ENCODE data around the gene LMO4. TPM values are rescaled to one million over a fixed set of nuclear protein-coding genes. Genes with fewer than 3 reads are reported as not detected.

Gene LMO4
- total RNA-seq, 3 donors from 2014 or later: 19.0 to 51.2 (median 31.6) TPM

- intact Hi-C loops (cut with DNase I, micrococcal nuclease): no loop called here
- no peak for TF ChIP-seq CTCF (IDR thresholded peaks at IDR 0.05)
Observed at GRCh38 chr1:87314091-87314490, 14.6 kb upstream of the LMO4 start.

GRCh38 chr1:87318056-87318650 is 10.5 kb upstream of the LMO4 start:
- no peak for TF ChIP-seq CTCF (IDR thresholded peaks at IDR 0.05)
- H3K4me3 ChIP-seq: no peak overlapping the region
- H3K4me1 ChIP-seq (ENCODE audit: low read depth): no peaks in the 10 kb centered on the region
- no peaks in the 10 kb centered on the region for H3K9me3 ChIP-seq
- no peaks in the 10 kb centered on the region for H3K36me3 ChIP-seq (ENCODE audit: low read depth)
- ATAC-seq: no peak
- intact Hi-C loops (cut with DNase I, micrococcal nuclease): no loop called here
- no peak for DNase-seq

More at GRCh38 chr1:87314091-87314490, 14.6 kb upstream of the LMO4 start:
- H3K36me3 ChIP-seq (ENCODE audit: low read depth): no peaks in the 10 kb centered on the region
- DNase-seq: no peak
- H3K4me1 ChIP-seq (ENCODE audit: low read depth): no peaks in the 10 kb centered on the region
- no peak overlapping the region for H3K4me3 ChIP-seq
- no peak for ATAC-seq
- no peaks in the 10 kb centered on the region for H3K9me3 ChIP-seq

GRCh38 chr1:87318806-87319205 is 9.9 kb upstream of the LMO4 start:
- intact Hi-C loops (cut with DNase I, micrococcal nuclease): no loop called here
- Histone ChIP-seq H3K9me3 (no peaks in the 10 kb centered on the region), H3K4me3 (no peak overlapping the region), H3K4me1 (ENCODE audit: low read depth) (no peaks in the 10 kb centered on the region), H3K36me3 (ENCODE audit: low read depth) (no peaks in the 10 kb centered on the region)
- ATAC-seq (no peak), DNase-seq (no peak)
- TF ChIP-seq CTCF (IDR thresholded peaks at IDR 0.05): no peak

GRCh38 chr1:87325982-87326738 is 2.5 kb upstream of the LMO4 start:
- peak in 1 of 3 donors; percentile 77 for DNase-seq
- intact Hi-C loops (cut with DNase I, micrococcal nuclease): loop anchor here (5.0 to 10.0 kb wide), 2 partner anchors 626 to 629 kb away; no protein-coding TSS in a partner anchor
- ATAC-seq: no peak
- TF ChIP-seq CTCF (IDR thresholded peaks at IDR 0.05): peak; percentile 14
- H3K36me3 ChIP-seq (ENCODE audit: low read depth): no peaks in the 10 kb centered on the region
- no peaks in the 10 kb centered on the region for H3K9me3 ChIP-seq
- H3K4me1 ChIP-seq (ENCODE audit: low read depth): peaks cover 6% of the 10 kb centered on the region
- no peak overlapping the region for H3K4me3 ChIP-seq

GRCh38 chr1:87327376-87328271 is 1.1 kb upstream of the LMO4 start:
- H3K36me3 ChIP-seq (ENCODE audit: low read depth): no peaks in the 10 kb centered on the region
- H3K4me3 ChIP-seq: peak overlapping the region; percentile 74
- no peak for TF ChIP-seq CTCF (IDR thresholded peaks at IDR 0.05)
- ATAC-seq (no peak), DNase-seq (no peak)
- peaks cover 14% of the 10 kb centered on the region for H3K4me1 ChIP-seq (ENCODE audit: low read depth)
- intact Hi-C loops (cut with DNase I, micrococcal nuclease): loop anchor here (5.0 to 10.0 kb wide), 2 partner anchors 625 to 627 kb away; no protein-coding TSS in a partner anchor
- no peaks in the 10 kb centered on the region for H3K9me3 ChIP-seq

Data from mucosa of descending colon (tissue), 3 donors.